ENCODE measurements around the gene TLK1. TPM values are rescaled to one million over a fixed set of nuclear protein-coding genes. Genes with fewer than 3 reads are reported as not detected.
"Not testable (repeated sequence)": the region's sequence is repeated elsewhere in the genome, so short reads cannot be mapped to it uniquely, and the experiment has no call there.

TLK1 gene
- total RNA-seq, 2 experiments from 2014 or later, result 29.7 to 150 TPM

DNA sequence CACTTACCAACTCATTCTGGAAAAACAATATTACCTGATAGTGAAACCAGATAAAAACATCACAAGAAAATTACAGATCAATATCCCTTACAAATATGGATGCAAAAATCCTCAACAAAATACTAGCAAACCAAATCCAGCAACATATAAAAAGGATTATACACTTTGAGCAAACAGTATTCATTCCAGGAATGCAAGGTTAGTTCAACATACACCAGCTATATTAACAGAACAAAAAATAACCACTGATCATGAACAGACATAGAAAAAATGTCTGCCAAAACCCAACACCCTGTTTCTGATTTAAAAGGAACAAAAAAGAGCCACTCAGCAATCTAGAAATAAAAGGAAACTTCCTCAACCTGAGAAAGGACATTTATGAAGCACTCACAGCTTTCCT is 62.1 kb downstream of the TLK1 start:
- Histone ChIP-seq H2AFZ (ENCODE audit: low read length) (no peak overlapping the region), H3K9me3 (ENCODE audit: low read length) (peaks cover 43% of the 10 kb centered on the region; the same call in 1 of the 2 replicates), H3K9me2 (ENCODE audit: insufficient read depth, low read length) (no peaks in the 10 kb centered on the region), H3K27ac (ENCODE audit: low read depth, low read length, poor library complexity, severe bottlenecking) (no peak overlapping the region), H3K4me2 (ENCODE audit: low read length) (no peak overlapping the region), H3K4me1 (ENCODE audit: insufficient read depth, low read length, poor library complexity, severe bottlenecking) (no peaks in the 10 kb centered on the region), H3K79me2 (ENCODE audit: insufficient read depth, low read depth, low read length) (peaks cover 100% of the 10 kb centered on the region), H4K20me1 (ENCODE audit: insufficient read depth, low read length) (peaks cover 8% of the 10 kb centered on the region; the same call in 1 of the 2 replicates), H3K4me3 (ENCODE audit: low read depth, low read length, poor library complexity, severe bottlenecking) (no peak overlapping the region), H3K36me3 (ENCODE audit: insufficient read depth, low read length) (peaks cover 83% of the 10 kb centered on the region)
- no TSS peak for BruUV-seq (replicated peaks)
- CTCF ChIA-PET (ENCODE audit: unreplicated experiment), result no interaction called here
- no peak for DNase-seq (ENCODE audit: low spot score)
- POLR2A ChIA-PET, result no interaction called here
- TF ChIP-seq EZH2phosphoT487 (IDR thresholded peaks at IDR 0.05; ENCODE audit: borderline replicate concordance, low read depth, low read length), result no peak
- TF ChIP-seq, protein P1, sequence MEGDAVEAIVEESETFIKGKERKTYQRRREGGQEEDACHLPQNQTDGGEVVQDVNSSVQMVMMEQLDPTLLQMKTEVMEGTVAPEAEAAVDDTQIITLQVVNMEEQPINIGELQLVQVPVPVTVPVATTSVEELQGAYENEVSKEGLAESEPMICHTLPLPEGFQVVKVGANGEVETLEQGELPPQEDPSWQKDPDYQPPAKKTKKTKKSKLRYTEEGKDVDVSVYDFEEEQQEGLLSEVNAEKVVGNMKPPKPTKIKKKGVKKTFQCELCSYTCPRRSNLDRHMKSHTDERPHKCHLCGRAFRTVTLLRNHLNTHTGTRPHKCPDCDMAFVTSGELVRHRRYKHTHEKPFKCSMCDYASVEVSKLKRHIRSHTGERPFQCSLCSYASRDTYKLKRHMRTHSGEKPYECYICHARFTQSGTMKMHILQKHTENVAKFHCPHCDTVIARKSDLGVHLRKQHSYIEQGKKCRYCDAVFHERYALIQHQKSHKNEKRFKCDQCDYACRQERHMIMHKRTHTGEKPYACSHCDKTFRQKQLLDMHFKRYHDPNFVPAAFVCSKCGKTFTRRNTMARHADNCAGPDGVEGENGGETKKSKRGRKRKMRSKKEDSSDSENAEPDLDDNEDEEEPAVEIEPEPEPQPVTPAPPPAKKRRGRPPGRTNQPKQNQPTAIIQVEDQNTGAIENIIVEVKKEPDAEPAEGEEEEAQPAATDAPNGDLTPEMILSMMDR (conservative IDR thresholded peaks at IDR 0.05; ENCODE audit: low read length), result no peak
- intact Hi-C loops (cut with micrococcal nuclease; ENCODE audit: unreplicated experiment), result no loop called here

DNA sequence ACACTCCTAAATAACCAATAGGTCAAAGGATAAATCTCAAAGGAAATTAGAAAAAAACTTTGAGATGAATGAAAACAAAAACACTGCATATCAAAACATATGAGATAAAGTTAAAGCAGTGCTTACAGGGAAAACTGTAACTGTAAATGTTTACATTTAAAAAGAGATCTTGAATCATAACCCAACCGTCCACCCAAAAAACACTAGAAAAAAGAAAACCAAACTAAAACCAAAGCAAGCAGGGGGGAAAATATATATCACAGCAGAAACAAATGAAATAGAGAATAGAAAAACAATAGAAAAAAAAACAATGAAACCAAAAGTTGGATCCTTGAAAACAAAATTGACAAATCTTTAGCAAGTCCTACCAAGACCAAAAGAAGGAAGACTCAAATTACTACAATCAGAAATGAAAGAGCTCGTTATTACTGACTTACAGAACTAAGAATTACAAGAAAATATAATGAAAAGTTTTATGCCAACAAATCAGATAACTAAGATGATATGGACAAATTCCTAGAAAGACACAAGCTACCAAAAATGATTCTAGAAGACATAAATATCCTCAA is 65.6 kb downstream of the TLK1 start:
- Histone ChIP-seq H3K36me3 (ENCODE audit: insufficient read depth, low read length) (peaks cover 80% of the 10 kb centered on the region), H3K27ac (ENCODE audit: low read depth, low read length, poor library complexity, severe bottlenecking) (no peak overlapping the region), H4K20me1 (ENCODE audit: insufficient read depth, low read length) (0 out of 2 replicates have a peak, but pooled peaks cover 13% of the 10 kb centered on the region), H3K4me2 (ENCODE audit: low read length) (no peak overlapping the region), H3K9me3 (ENCODE audit: low read length) (peaks cover 35% of the 10 kb centered on the region; the same call in 1 of the 2 replicates), H3K9me2 (ENCODE audit: insufficient read depth, low read length) (no peaks in the 10 kb centered on the region), H2AFZ (ENCODE audit: low read length) (no peak overlapping the region), H3K4me1 (ENCODE audit: insufficient read depth, low read length, poor library complexity, severe bottlenecking) (no peaks in the 10 kb centered on the region), H3K79me2 (ENCODE audit: insufficient read depth, low read depth, low read length) (peaks cover 100% of the 10 kb centered on the region), H3K4me3 (ENCODE audit: low read depth, low read length, poor library complexity, severe bottlenecking) (no peak overlapping the region)
- BruUV-seq (replicated peaks), result no TSS peak
- CTCF ChIA-PET (ENCODE audit: unreplicated experiment), result no interaction called here
- TF ChIP-seq EZH2phosphoT487 (IDR thresholded peaks at IDR 0.05; ENCODE audit: borderline replicate concordance, low read depth, low read length), result no peak
- TF ChIP-seq, protein P1 (conservative IDR thresholded peaks at IDR 0.05; ENCODE audit: low read length), result no peak
- POLR2A ChIA-PET, result no interaction called here
- no peak for DNase-seq (ENCODE audit: low spot score)
- intact Hi-C loops (cut with micrococcal nuclease; ENCODE audit: unreplicated experiment), result no loop called here

DNA sequence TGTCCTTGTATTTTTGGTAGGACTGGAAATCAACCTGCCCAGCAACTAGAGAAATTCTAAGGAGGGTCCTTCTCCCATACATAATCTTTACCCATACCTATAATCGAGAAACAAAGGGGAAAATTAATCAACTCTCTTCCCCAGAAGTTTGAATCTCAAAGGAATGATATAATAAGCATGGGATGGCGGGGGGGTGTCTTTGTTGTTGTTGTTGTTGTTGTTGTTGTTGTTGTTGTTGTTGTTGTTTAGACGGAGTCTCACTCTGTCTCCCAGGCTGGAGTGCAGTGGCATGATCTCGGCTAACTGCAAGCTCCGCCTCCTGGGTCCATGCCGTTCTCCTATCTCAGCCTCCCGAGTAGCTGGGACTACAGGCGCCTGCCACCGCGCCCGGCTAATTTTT is 69.2 kb downstream of the TLK1 start:
- DNase-seq (ENCODE audit: low spot score); BruUV-seq (replicated peaks); H3K4me3 ChIP-seq (ENCODE audit: low read depth, low read length, poor library complexity, severe bottlenecking); H3K27ac ChIP-seq (ENCODE audit: low read depth, low read length, poor library complexity, severe bottlenecking); intact Hi-C loops (cut with micrococcal nuclease; ENCODE audit: unreplicated experiment); H3K4me2 ChIP-seq (ENCODE audit: low read length); H3K9me3 ChIP-seq (ENCODE audit: low read length); H2AFZ ChIP-seq (ENCODE audit: low read length); CTCF ChIA-PET (ENCODE audit: unreplicated experiment); H3K9me2 ChIP-seq (ENCODE audit: insufficient read depth, low read length): not testable (repeated sequence)
- Histone ChIP-seq H4K20me1 (ENCODE audit: insufficient read depth, low read length) (0 out of 2 replicates have a peak, but pooled peaks cover 13% of the 10 kb centered on the region), H3K36me3 (ENCODE audit: insufficient read depth, low read length) (peaks cover 63% of the 10 kb centered on the region), H3K4me1 (ENCODE audit: insufficient read depth, low read length, poor library complexity, severe bottlenecking) (peaks cover 11% of the 10 kb centered on the region), H3K79me2 (ENCODE audit: insufficient read depth, low read depth, low read length) (peaks cover 100% of the 10 kb centered on the region)
- POLR2A ChIA-PET, result interaction anchor here (1.0 kb wide), 1 partner anchor 16 kb away, joined by 3 read pairs; no protein-coding TSS in a partner anchor
